ENCODE results near the gene ELAC2.

DNA sequence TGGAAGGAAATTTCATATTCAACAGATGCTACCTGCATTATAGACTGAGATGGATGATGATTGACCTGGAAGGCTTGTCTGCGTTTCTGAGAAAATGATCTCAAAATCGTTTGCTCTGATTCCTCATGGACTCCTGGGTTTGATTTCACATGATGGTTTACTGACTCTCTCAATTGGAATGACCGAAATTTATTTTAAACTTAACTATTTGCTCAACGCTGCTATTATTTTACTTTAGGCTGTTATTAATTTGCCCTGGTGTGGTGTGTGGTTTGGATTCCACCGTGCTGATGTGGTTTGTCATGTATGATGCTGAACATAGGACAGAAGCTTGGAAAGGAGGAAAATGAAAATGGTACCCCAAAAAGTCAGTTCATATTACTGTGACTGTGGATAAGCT is 37.3 kb upstream of the ELAC2 start:
- TF ChIP-seq, protein P1, sequence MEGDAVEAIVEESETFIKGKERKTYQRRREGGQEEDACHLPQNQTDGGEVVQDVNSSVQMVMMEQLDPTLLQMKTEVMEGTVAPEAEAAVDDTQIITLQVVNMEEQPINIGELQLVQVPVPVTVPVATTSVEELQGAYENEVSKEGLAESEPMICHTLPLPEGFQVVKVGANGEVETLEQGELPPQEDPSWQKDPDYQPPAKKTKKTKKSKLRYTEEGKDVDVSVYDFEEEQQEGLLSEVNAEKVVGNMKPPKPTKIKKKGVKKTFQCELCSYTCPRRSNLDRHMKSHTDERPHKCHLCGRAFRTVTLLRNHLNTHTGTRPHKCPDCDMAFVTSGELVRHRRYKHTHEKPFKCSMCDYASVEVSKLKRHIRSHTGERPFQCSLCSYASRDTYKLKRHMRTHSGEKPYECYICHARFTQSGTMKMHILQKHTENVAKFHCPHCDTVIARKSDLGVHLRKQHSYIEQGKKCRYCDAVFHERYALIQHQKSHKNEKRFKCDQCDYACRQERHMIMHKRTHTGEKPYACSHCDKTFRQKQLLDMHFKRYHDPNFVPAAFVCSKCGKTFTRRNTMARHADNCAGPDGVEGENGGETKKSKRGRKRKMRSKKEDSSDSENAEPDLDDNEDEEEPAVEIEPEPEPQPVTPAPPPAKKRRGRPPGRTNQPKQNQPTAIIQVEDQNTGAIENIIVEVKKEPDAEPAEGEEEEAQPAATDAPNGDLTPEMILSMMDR (IDR thresholded peaks at IDR 0.05 in 4 of 5, conservative IDR thresholded peaks at IDR 0.05 in 1 of 5), result no peak
- no peak for TF ChIP-seq POLR2A (IDR thresholded peaks at IDR 0.05)
